ENCODE data around the gene BLTP3B. TPM values are rescaled to one million over a fixed set of nuclear protein-coding genes. Genes with fewer than 3 reads are reported as not detected.

Gene BLTP3B
- total RNA-seq, 1 experiment from 2014 or later = 22.4 TPM

- TF ChIP-seq ARID4B (CRISPR knock-in tag; IDR thresholded peaks at IDR 0.05; ENCODE audit: borderline replicate concordance) = no peak
- TF ChIP-seq E2F1 (CRISPR knock-in tag; IDR thresholded peaks at IDR 0.05) = no peak
These were observed 27.7 kb upstream of the BLTP3B start (continued) for GRCh38 chr12:100170313-100170858.

- DNase-seq (ENCODE audit: low spot score) (no peak), ATAC-seq (no peak)
- Mint-ChIP-seq H3K4me3 (no peak overlapping the region), H3K4me1 (peaks cover 9% of the 10 kb centered on the region), H3K9me3 (peaks cover 11% of the 10 kb centered on the region), H3K27ac (no peak overlapping the region), H3K27me3 (ENCODE audit: low read depth) (no peaks in the 10 kb centered on the region), H3K36me3 (peaks cover 30% of the 10 kb centered on the region)
- no peak for TF ChIP-seq ZNF232 (CRISPR knock-in tag; IDR thresholded peaks at IDR 0.05)
- TF ChIP-seq ZNF219 (CRISPR knock-in tag; IDR thresholded peaks at IDR 0.05; ENCODE audit: borderline replicate concordance) = no peak
- no peak for TF ChIP-seq ATF2 (CRISPR knock-in tag; IDR thresholded peaks at IDR 0.05; ENCODE audit: borderline replicate concordance, low read depth)
- no peak for TF ChIP-seq HMGXB4 (CRISPR knock-in tag; IDR thresholded peaks at IDR 0.05)
- TF ChIP-seq TP53 (CRISPR knock-in tag; IDR thresholded peaks at IDR 0.05) = no peak
- POLR2A ChIA-PET = no interaction called here
- CTCF ChIA-PET = no interaction called here
These were observed 26.7 kb upstream of the BLTP3B start for GRCh38 chr12:100169345-100169744.

- CTCF ChIA-PET = interaction anchor here (1.2 kb wide), 1 partner anchor 14 kb away, joined by 6 read pairs; no protein-coding TSS in a partner anchor
- peaks cover 30% of the 10 kb centered on the region for H3K36me3 Mint-ChIP-seq
- peaks cover 16% of the 10 kb centered on the region for H3K4me1 Mint-ChIP-seq
- H3K9me3 Mint-ChIP-seq = peaks cover 11% of the 10 kb centered on the region
- TF ChIP-seq AR (CRISPR knock-in tag; IDR thresholded peaks at IDR 0.05) = no peak
- TF ChIP-seq MXD4 (CRISPR knock-in tag; IDR thresholded peaks at IDR 0.05; ENCODE audit: borderline replicate concordance) = no peak
- no peak for TF ChIP-seq TCF7 (CRISPR knock-in tag; IDR thresholded peaks at IDR 0.05; ENCODE audit: low read depth)
- TF ChIP-seq IRF2 (CRISPR knock-in tag; IDR thresholded peaks at IDR 0.05; ENCODE audit: borderline replicate concordance, low read depth) = no peak
- TF ChIP-seq FOXK1 (CRISPR knock-in tag; IDR thresholded peaks at IDR 0.05) = no peak
- no peak for TF ChIP-seq HMGXB4 (CRISPR knock-in tag; IDR thresholded peaks at IDR 0.05)
- no peak for TF ChIP-seq NR3C1 (CRISPR knock-in tag; conservative IDR thresholded peaks at IDR 0.05; ENCODE audit: low read depth)
- TF ChIP-seq ATF2 (CRISPR knock-in tag; IDR thresholded peaks at IDR 0.05; ENCODE audit: borderline replicate concordance, low read depth) = no peak
- no peak for TF ChIP-seq JUN (CRISPR knock-in tag; IDR thresholded peaks at IDR 0.05)
- TF ChIP-seq USF2 (CRISPR knock-in tag; IDR thresholded peaks at IDR 0.05) = no peak
- ATAC-seq (no peak), DNase-seq (ENCODE audit: low spot score) (no peak)
- H3K27me3 Mint-ChIP-seq (ENCODE audit: low read depth) = no peaks in the 10 kb centered on the region
- POLR2A ChIA-PET = no interaction called here
- no peak overlapping the region for H3K4me3 Mint-ChIP-seq
- no peak overlapping the region for H3K27ac Mint-ChIP-seq
These were observed 25.9 kb upstream of the BLTP3B start for GRCh38 chr12:100168562-100168961.
